HG03108 (cell line): ENCODE results near the gene IRF8.
"Not testable (repeated sequence)": the region's sequence is repeated elsewhere in the genome, so short reads cannot be mapped to it uniquely, and the experiment has no call there.

Experiments
- ATAC-seq: cut with Tn5 transposase; IDR thresholded peaks from one replicate; pipeline ENCODE4 v1.9.1; 2021; ENCODE audit warnings: moderate library complexity; ENCODE audit not compliant: unreplicated experiment

IRF8 gene

DNA sequence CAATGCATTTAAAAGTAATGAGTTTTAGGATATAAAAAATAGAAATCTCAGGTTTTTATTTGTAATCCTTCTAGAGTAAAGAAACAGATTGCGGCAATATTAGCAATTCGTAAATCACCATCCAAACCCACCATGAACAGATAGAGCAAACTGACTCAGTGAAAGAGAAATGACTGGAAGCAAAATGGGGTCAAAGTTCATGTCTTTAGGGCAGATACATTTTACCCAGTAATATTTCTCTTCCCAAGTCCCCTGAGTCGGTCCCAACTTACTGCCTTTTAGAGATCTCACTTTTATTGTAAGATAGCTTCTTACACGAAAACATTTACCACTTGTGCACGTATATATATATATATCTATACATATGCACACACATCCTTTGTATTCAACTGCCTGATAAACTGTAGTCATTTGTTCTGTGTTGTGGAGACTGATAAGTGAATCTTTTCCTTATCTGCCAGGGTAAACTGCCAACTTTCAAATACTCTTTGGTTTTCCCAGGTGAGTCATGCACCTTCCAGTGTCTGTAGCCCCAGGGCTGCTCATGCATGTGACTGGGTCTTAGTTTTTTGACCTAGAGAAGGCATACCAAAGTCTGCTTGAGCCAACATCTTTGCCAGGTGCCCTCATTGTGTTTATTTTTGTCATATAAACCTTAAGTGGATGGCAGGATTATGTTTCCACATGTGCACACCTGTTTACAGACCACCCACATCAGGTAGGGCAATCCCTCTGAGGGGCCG, 7.8 kb upstream of the IRF8 start:
- no peak for ATAC-seq

DNA sequence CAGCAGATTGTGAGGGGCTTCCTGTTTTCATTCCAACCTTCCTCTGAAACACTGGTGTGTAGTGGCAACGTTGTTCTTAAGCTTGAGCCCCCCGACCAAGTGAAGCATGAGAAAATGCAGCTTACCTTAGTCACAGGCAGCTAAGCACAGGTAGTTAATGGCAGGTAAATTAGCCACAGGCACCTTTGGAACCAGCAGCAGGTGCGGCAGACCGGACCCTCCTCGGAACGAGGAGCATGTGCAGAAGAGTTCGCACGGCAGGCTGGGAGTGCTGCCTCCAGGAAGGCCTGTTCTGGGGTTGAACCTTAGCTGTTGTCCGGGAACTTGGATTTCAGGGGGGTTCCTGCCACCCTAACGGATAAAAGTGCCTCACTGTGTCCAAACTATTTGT, 7.2 kb upstream of the IRF8 start:
- ATAC-seq: no peak

DNA sequence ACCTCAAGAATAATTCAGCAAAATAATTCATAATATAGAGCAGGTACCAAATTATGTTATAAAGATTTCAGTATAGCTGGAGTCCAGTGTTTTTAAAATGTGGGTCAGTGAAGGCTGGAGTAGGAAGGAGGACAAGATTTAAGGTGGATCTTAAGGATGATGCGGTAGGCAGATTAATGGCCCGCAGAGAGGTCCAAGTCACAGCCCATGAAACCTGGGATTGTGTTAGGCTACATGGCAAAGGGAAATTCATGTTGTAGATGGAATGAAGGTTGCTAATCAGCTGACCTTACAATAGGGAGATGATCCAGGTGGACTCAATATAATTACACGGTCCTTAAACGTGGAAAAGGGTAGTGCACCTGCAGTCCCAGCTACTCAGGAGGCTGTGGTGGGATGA, 6.2 kb upstream of the IRF8 start:
- no peak for ATAC-seq

DNA sequence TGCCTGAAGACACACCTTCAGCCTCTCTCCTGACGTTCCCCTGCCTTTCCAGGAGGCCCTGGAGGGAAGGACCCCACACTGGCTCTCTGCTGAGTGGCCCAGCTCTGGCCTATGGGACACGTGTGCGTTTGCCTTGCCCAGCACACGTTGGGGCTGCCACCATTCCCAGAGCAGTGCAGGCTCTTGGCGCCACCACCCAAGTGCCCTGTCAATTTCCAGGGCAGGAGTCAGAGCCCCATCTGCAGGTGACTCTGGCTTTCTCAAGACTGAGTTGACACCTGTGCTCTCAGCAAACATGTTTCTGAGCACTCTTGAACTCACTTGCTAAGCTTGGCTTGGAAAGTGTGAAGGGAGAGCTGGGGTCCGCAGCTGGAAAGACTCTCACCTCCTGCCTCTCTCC, 4.7 kb upstream of the IRF8 start:
- ATAC-seq: no peak

- no peak for ATAC-seq
Measured at GRCh38 chr16:85897382-85897781, 1.6 kb upstream of the IRF8 start.

DNA sequence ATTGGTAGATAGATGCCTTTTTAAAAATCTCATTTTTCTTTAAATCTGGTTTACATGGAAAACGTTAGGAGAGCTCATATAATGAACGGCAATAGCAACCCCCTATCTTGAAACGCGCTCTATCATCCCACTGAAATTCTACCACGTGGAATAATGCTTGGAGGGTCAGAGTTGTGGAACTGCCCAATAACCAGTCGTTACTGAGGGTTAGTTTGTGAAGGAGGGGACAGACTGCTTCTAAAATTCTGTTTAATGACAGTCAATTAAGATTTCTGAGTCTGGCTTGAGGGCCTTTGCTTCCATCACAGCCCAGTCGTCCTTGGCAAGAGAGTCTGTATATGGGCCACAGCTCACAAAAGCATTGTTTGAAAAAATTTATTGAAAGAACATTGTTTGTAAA, 482 bp downstream of the IRF8 start:
- no peak for ATAC-seq

DNA sequence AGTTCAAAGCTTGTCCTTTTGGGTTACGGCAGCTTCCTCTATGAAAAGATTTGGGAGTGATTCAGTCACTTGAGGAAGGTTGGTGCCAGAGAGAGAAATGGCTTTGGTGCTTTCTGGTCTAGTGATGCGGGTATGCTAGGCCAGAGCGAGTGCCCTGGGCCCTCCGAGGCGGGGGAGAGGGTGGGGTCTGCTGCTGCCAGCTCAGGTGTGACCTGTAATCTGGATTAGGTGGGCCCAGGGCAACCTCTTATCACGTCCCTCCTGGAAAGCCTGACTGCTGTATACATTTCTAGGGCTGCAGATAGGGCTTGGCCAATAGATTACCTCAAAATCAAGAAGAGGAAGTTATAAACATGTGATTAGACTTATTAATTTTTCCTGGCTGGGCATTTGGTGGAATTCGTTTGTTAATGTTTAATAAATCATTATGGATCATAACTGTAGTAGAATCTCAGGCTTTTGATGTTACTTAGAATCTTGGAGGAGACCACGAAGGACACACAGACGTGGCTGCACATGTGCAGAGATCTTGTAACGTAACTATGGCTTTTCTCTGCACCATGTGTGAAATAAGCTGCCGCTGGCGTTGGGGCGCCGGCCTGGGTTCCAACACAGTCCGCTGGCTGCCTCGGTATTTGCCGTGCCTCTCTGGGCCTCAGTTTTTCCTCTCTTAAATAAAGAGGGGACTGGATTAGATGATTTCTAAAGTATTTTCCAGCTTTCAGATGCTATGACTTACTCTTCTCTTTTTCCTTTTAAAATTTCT, 1.2 kb downstream of the IRF8 start:
- no peak for ATAC-seq

- ATAC-seq: no peak
Measured at GRCh38 chr16:85901110-85901509, 2.1 kb downstream of the IRF8 start.

DNA sequence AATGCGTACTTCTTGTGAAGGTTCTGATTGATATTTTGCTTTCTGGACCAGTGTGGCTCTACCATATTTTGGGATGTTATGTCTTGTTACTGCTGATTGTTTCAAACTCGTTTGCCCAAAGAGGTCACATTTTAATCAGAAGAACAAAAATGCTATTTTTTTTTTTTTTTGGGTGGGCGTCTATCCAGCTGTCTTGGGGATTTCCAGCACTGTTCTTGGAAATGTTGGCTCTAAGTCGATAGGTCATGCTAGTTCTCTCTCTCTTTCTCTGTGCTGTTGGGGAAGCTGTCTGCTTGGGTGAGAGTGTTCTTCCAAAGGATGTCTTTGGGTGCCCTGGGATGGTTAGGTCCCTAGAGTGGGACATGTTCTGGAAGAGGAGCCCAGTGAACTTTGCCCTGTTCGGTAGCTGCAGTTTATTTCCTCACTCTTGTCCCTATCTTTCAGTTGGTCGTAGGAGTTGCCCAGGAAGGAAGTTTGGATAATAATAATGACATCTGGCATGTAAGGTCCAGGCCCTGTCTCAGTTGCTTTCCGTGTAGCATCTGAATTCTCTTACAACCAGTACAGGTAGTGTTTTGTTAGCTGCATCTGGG, 2.9 kb downstream of the IRF8 start:
- ATAC-seq: no peak

DNA sequence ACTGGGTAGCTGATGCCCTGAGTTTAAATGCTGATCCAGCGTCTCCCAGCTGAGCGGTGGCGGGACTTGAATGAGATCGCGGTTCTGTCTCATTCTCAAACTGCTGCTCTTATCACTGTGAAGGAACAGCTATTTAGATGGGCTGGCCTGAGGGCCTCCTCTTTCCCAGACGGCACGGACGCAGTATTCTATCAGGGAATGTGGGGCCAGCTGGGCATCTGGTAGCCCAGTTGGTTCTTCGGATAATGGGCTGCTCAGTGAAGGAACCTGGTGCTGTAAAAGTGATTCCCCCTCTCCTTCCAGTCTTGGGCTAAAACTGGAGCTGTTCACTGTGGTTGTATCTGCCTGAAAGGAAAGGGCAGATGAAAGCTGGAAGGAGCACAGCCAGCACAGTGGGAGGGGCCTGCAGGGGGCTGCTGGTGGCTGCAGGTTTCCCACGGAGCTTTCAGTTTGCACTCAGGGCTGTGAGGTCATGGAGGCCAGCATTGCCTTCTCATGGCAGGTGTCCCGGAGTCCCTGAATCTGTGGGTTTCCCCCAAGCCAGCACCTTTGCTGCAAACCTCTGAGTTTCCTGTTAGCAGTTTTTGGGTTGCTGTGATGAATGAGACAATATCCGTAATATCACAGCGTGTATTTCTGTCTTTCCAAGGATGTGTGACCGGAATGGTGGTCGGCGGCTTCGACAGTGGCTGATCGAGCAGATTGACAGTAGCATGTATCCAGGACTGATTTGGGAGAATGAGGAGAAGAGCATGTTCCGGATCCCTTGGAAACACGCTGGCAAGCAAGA, 3.6 kb downstream of the IRF8 start:
- peak; percentile 70 for ATAC-seq

- ATAC-seq: peak; percentile 22
Measured at GRCh38 chr16:85903559-85903958, 4.6 kb downstream of the IRF8 start.

DNA sequence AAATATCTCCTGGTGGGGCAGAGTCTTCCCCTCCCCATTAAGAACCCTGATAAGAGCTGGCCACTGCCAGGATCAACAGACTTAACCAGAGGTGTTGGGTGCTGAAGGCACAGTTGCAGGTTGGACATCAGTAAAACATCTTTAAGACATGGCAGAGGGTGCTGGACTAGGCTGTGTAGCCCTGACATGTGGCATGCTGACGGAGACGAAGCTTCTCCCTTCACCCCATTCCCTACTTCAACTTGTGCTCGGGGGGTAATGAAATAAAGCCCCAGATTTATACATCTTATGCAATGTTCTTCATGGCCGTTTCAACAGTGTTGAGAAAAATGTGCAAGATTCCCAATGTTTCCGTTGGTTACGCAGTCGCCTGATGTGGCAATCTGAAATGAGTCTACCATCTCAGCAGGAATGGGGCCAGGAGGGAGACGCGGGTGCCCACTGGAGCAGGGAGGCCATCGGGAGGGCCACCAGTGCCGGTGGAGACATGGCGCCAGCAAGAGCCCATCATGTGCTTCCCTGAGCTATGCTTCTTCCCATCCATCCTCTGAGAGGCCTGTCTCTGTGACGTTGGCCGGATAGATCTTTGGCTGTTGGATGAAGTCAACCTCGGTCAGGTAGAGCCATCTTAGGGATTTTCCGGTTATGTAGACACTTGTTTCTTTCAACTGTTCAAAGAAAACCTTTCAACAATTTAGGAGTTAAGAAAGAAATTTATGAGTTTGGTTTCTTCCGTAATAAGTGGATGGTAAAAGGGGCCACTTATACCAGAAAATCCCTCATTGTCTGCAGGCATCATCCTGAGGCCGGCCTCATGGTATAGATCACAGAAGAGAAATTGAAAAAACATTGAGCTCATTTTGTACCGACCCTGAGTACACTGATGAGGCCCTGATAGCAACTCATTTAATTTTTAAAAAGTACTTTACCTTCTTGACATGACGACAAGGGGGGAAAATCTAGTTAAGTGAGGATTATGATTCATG, 6.4 kb downstream of the IRF8 start:
- no peak for ATAC-seq

DNA sequence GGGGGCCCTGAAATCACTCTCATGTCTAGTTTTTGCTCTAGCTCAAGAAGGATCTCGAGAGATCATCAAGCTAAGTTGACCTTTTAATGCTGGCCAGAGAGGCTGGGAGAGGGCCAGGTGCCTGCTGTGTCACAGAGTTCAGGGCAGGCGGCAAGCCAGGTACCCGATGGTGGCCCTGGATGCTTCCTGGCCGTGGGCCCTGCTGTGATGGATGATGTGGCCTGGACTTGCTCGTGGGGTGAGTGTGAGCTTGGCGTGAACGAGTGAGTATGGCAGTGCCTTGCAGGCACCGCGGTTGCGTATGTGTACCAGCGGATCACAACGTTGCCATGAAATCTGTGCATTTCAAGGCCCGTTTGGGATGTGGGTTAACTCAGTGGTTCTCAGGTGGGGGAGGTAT, 7.4 kb downstream of the IRF8 start:
- no peak for ATAC-seq

DNA sequence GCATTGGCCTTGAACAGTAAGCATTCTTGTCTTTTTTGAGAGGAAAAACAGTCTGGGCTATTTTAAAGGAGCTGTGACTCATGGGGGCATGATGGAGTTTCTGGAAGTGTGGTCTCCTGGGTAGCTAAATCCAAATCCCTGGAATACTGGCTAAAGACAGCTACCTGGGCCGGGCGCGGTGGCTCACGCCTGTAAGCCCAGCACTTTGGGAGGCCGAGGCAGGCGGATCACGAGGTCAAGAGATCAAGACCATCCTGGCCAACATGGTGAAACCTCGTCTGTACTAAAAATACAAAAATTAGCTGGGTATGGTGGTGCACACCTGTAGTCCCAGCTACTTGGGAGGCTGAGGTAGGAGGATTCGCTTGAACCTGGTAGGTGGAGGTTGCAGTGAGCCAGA, 8.3 kb downstream of the IRF8 start:
- not testable (repeated sequence) for ATAC-seq

- peak; percentile 48 for ATAC-seq
Measured at GRCh38 chr16:85908444-85908843, 9.5 kb downstream of the IRF8 start.

- no peak for ATAC-seq
Measured at GRCh38 chr16:85908889-85909589, 10.1 kb downstream of the IRF8 start.

GRCh38 chr16:85909932-85910853, 11.2 kb downstream of the IRF8 start:
- no peak for ATAC-seq

DNA sequence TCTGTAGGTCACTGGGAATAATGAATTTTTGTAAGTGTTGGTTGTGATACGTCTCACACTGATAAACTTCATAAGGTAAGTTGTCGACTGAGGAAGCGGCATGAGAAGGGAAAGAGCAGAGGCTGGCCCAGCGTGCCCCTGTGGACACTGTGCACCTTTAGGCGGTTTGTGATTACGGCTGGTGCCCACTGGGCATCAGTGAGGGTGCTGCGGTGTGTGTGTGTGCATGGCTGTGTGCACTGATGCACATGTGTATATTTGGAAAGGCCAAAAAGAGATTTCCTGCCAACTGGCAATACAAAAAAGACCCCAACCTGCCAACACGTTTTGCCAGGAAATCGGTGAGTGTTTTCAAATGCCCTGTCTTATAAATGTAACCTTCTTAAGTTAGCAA, 11.9 kb downstream of the IRF8 start:
- no peak for ATAC-seq
